Cardiac muscle cell (in vitro differentiated cells and primary cell): Measurements from ENCODE around the gene PTPRZ1. TPM values are rescaled to one million over a fixed set of nuclear protein-coding genes. Genes with fewer than 3 reads are reported as not detected.

Experiments used
- DNase-seq, 2 donors: peaks; one replicate each; pipeline versions ENCODE4 v3.0.0 to v3.0.0-alpha.2; 2010 to 2017; ENCODE audit warnings: low read depth in 1 of 2, low spot score in 1 of 2
- H3K27ac ChIP-seq: fragments of 200-600 bp; sonication (generic); 2 replicates; pipeline ENCODE4 v1.5.1; 2016
- H3K27me3 ChIP-seq: fragments of 200-600 bp; sonication (generic); 2 replicates; pipeline ENCODE4 v1.6.0; 2016; ENCODE audit warnings: control low read depth
- H3K36me3 ChIP-seq: fragments of 200-600 bp; sonication (generic); 2 replicates; pipeline ENCODE4 v1.5.1; 2016; ENCODE audit warnings: control low read depth
- H3K4me1 ChIP-seq: fragments of 200-600 bp; sonication (generic); 2 replicates; pipeline ENCODE4 v1.8.1; 2017; ENCODE audit warnings: low read depth, mild to moderate bottlenecking, mixed run types
- H3K4me3 ChIP-seq: fragments of 200-600 bp; sonication (generic); 2 replicates; pipeline ENCODE4 v1.5.1; 2016; ENCODE audit warnings: mild to moderate bottlenecking
- H3K9me3 ChIP-seq: fragments of 200-600 bp; sonication (generic); 2 replicates; pipeline ENCODE4 v1.5.1; 2017; ENCODE audit warnings: low read depth, mild to moderate bottlenecking, control low read depth
- CTCF ChIP-seq: IDR thresholded peaks from 2 replicates; pipeline ENCODE4 v1.5.1; 2012; ENCODE audit warnings: low read depth, mild to moderate bottlenecking, low read length
- polyA plus RNA-seq: library from polyadenylated mRNA; unstranded; fragments of >200 nt; fragmentation: Nextera tagmentation; extraction: Ambion mirVana; gene quantifications from 2 replicates; pipeline ENCODE4 v1.2.1, GENCODE V29; 2016
- total RNA-seq: library from RNA; depleted of rRNA; stranded (reverse); fragments of >200 nt; gene quantifications from 2 replicates; pipeline ENCODE4 v1.2.3, GENCODE V29; 2016

The PTPRZ1 gene
- total and polyA plus RNA-seq, 2 experiments from 2014 or later, result 0.33 to 0.57 TPM

GRCh38 chr7:122072272-122072671, 199.3 kb downstream of the PTPRZ1 start:
- Histone ChIP-seq H3K27me3 (no peaks in the 10 kb centered on the region), H3K27ac (no peak overlapping the region), H3K4me3 (no peak overlapping the region), H3K4me1 (no peaks in the 10 kb centered on the region), H3K9me3 (no peaks in the 10 kb centered on the region), H3K36me3 (peaks cover 3% of the 10 kb centered on the region)
- no peak for DNase-seq
- TF ChIP-seq CTCF, result no peak

GRCh38 chr7:122072924-122073599, 200.1 kb downstream of the PTPRZ1 start:
- Histone ChIP-seq H3K4me3 (no peak overlapping the region), H3K4me1 (no peaks in the 10 kb centered on the region), H3K36me3 (peaks cover 10% of the 10 kb centered on the region), H3K27me3 (no peaks in the 10 kb centered on the region), H3K27ac (no peak overlapping the region), H3K9me3 (no peaks in the 10 kb centered on the region)
- DNase-seq, result no peak
- no peak for TF ChIP-seq CTCF

- no peaks in the 10 kb centered on the region for H3K4me1 ChIP-seq
- H3K36me3 ChIP-seq, result peaks cover 16% of the 10 kb centered on the region
- H3K27ac ChIP-seq, result no peak overlapping the region
- DNase-seq, result no peak
- TF ChIP-seq CTCF, result no peak
- no peaks in the 10 kb centered on the region for H3K27me3 ChIP-seq
- no peak overlapping the region for H3K4me3 ChIP-seq
- H3K9me3 ChIP-seq, result no peaks in the 10 kb centered on the region
Observed at GRCh38 chr7:122073635-122074034, 200.7 kb downstream of the PTPRZ1 start.

GRCh38 chr7:122082160-122082559, 209.2 kb downstream of the PTPRZ1 start:
- Histone ChIP-seq H3K36me3 (peaks cover 21% of the 10 kb centered on the region), H3K4me1 (peaks cover 20% of the 10 kb centered on the region), H3K9me3 (no peaks in the 10 kb centered on the region), H3K27ac (no peak overlapping the region), H3K4me3 (no peak overlapping the region), H3K27me3 (no peaks in the 10 kb centered on the region)
- no peak for DNase-seq
- no peak for TF ChIP-seq CTCF

GRCh38 chr7:122082670-122083069, 209.7 kb downstream of the PTPRZ1 start:
- Histone ChIP-seq H3K36me3 (peaks cover 16% of the 10 kb centered on the region), H3K27me3 (no peaks in the 10 kb centered on the region), H3K4me1 (peaks cover 20% of the 10 kb centered on the region), H3K9me3 (no peaks in the 10 kb centered on the region), H3K27ac (no peak overlapping the region), H3K4me3 (no peak overlapping the region)
- DNase-seq, result no peak
- no peak for TF ChIP-seq CTCF
